HepG2 (cell line): ENCODE results near the gene WBP1. TPM values are rescaled to one million over a fixed set of nuclear protein-coding genes. Genes with fewer than 3 reads are reported as not detected.
A peak's percentile ranks its signal among the peaks of the same experiment; 100 is the strongest.

ENCODE experiments used
- AHDC1 ChIP-seq: sonication (generic); formaldehyde crosslinking; IDR thresholded peaks from 2 replicates; pipeline ENCODE4 v1.5.1; 2020; ENCODE audit warnings: mild to moderate bottlenecking, missing genetic modification reagents, borderline replicate concordance
- ATF6 ChIP-seq: sonication (generic); formaldehyde crosslinking; conservative IDR thresholded peaks from 2 replicates; pipeline ENCODE4 v1.4.0; 2020; ENCODE audit warnings: missing genetic modification reagents
- BCL3 ChIP-seq: sonication (generic); formaldehyde crosslinking; IDR thresholded peaks from 2 replicates; pipeline ENCODE4 v1.5.1; 2020; ENCODE audit warnings: mild to moderate bottlenecking, missing genetic modification reagents, moderate library complexity
- GABPB1 ChIP-seq: IDR thresholded peaks from 2 replicates; pipeline ENCODE4 v1.6.1; 2016; ENCODE audit warnings: mild to moderate bottlenecking, missing genetic modification reagents, moderate library complexity, missing compliant biosample characterization
- JDP2 ChIP-seq: sonication (generic); formaldehyde crosslinking; IDR thresholded peaks from 2 replicates; pipeline ENCODE4 v1.8.1; 2022; ENCODE audit warnings: missing genetic modification reagents, borderline replicate concordance
- KDM6A ChIP-seq: IDR thresholded peaks from 2 replicates; pipeline ENCODE4 v1.6.1; 2016; ENCODE audit warnings: low read depth
- MXD4 ChIP-seq: IDR thresholded peaks from 2 replicates; pipeline ENCODE4 v1.6.1; 2016; ENCODE audit warnings: mild to moderate bottlenecking, missing biosample characterization, missing genetic modification reagents
- PITX1 ChIP-seq: sonication (generic); formaldehyde crosslinking; IDR thresholded peaks from 2 replicates; pipeline ENCODE4 v1.5.1; 2020; ENCODE audit warnings: mild to moderate bottlenecking, missing genetic modification reagents
- SP140L ChIP-seq: sonication (generic); formaldehyde crosslinking; IDR thresholded peaks from 2 replicates; pipeline ENCODE4 v1.4.0; 2020; ENCODE audit warnings: missing genetic modification reagents, borderline replicate concordance
- ZGPAT ChIP-seq: IDR thresholded peaks from 2 replicates; pipeline ENCODE4 v1.6.1; 2016; ENCODE audit warnings: mild to moderate bottlenecking
- ZNF17 ChIP-seq: sonication (generic); formaldehyde crosslinking; IDR thresholded peaks from 2 replicates; pipeline ENCODE4 v1.5.0; 2020; ENCODE audit warnings: mild to moderate bottlenecking, missing genetic modification reagents
- ZNF280B ChIP-seq: sonication (generic); formaldehyde crosslinking; IDR thresholded peaks from 2 replicates; pipeline ENCODE4 v1.5.0; 2020; ENCODE audit warnings: missing genetic modification reagents, mild to moderate bottlenecking, borderline replicate concordance
- ZNF3 ChIP-seq: IDR thresholded peaks from 2 replicates; pipeline ENCODE4 v1.7.0; 2017; ENCODE audit warnings: inconsistent platforms
- ZNF484 ChIP-seq: sonication (generic); formaldehyde crosslinking; IDR thresholded peaks from 2 replicates; pipeline ENCODE4 v1.5.1; 2020; ENCODE audit warnings: mild to moderate bottlenecking, low read depth, missing genetic modification reagents, borderline replicate concordance
- ZNF512 ChIP-seq: sonication (generic); formaldehyde crosslinking; IDR thresholded peaks from 2 replicates; pipeline ENCODE4 v1.4.0; 2020; ENCODE audit warnings: mild to moderate bottlenecking, missing genetic modification reagents
- polyA plus RNA-seq, 8 experiments: library from polyadenylated mRNA; depleted of rRNA in 3 of 8; stranded (reverse) in 7 of 8; unstranded in 1 of 8; fragments of >200 nt; fragmentation: Illumina TruSeq in 4 of 8; extraction: Trizol in 4 of 8; gene quantifications; 2 replicates each; pipeline versions ENCODE4 v1.2.1 to v1.2.3, GENCODE V29; 2011 to 2016; ENCODE audit warnings: low read depth in 4 of 8, missing spikeins in 1 of 8, mixed read lengths in 1 of 8; ENCODE audit not compliant: insufficient read depth in 1 of 8
- total RNA-seq, 5 experiments: library from RNA; depleted of rRNA; stranded (reverse); fragments of >200 nt; fragmentation: Illumina TruSeq; extraction: Trizol; gene quantifications; 2 replicates each; pipeline ENCODE4 v1.2.3, GENCODE V29; 2016; ENCODE audit warnings: low read depth in 1 of 5

Gene WBP1
- total and polyA plus RNA-seq, 2 of the 13 experiments (the other 11 are each of a cell fraction or from before 2014, with no cell fraction given) = 38.8 to 85.7 TPM

GRCh38 chr2:74421221-74421870 is 36.9 kb upstream of the WBP1 start, which contains the start of the genes C2orf81 and WDR54 (continued):
- TF ChIP-seq KDM6A (CRISPR knock-in tag) = no peak
- TF ChIP-seq MXD4 (CRISPR knock-in tag) = 0 out of 2 replicates have a peak, but pooled peaks have one; percentile 51
- no peak for TF ChIP-seq PITX1 (CRISPR knock-in tag)
- no peak for TF ChIP-seq ATF6 (CRISPR knock-in tag)
- no peak; the same call in 1 of the 2 replicates for TF ChIP-seq JDP2 (CRISPR knock-in tag)
- TF ChIP-seq SP140L (CRISPR knock-in tag) = no peak
- peak; percentile 85 for TF ChIP-seq GABPB1 (CRISPR knock-in tag)
- peak; percentile 93; the same call in 1 of the 2 replicates for TF ChIP-seq BCL3 (CRISPR knock-in tag)
- 0 out of 2 replicates have a peak, but pooled peaks have one; percentile 48 for TF ChIP-seq ZNF512 (CRISPR knock-in tag)
- TF ChIP-seq ZNF17 (CRISPR knock-in tag) = no peak
- TF ChIP-seq ZGPAT = no peak
- no peak for TF ChIP-seq ZNF280B (CRISPR knock-in tag)
- no peak for TF ChIP-seq ZNF3
- peak; percentile 44; the same call in 1 of the 2 replicates for TF ChIP-seq ZNF484 (CRISPR knock-in tag)
- 0 out of 2 replicates have a peak, but pooled peaks have one; percentile 41 for TF ChIP-seq AHDC1 (CRISPR knock-in tag)
